Cortex of kidney (tissue), 1 donor: ENCODE results near the gene IFNK.
"Not testable (repeated sequence)": the region's sequence is repeated elsewhere in the genome, so short reads cannot be mapped to it uniquely, and the experiment has no call there.

Source experiments
- DNase-seq: peaks from one replicate; lab custom pipeline; 2025; lab: John Stamatoyannopoulos, UW

Gene IFNK

GRCh38 chr9:27524236-27524635 lies at the start of gene IFNK:
TSS of gene IFNK (plus strand) at chr9:27524290. CDS start at chr9:27524337, 47 bp downstream.
- no peak for DNase-seq

- no peak for DNase-seq
Measured at GRCh38 chr9:27474305-27474704, 49.8 kb upstream of the IFNK start.

- DNase-seq, result no peak
Measured at GRCh38 chr9:27475057-27475595, 49.0 kb upstream of the IFNK start.

GRCh38 chr9:27476870-27477515 lies 47.1 kb upstream of the IFNK start:
- DNase-seq, result no peak

GRCh38 chr9:27478322-27478721 lies 45.8 kb upstream of the IFNK start:
- DNase-seq, result no peak

- DNase-seq, result no peak
Measured at GRCh38 chr9:27482709-27483108, 41.4 kb upstream of the IFNK start.

- no peak for DNase-seq
Measured at GRCh38 chr9:27483576-27483975, 40.5 kb upstream of the IFNK start.

GRCh38 chr9:27485158-27485557 lies 38.9 kb upstream of the IFNK start:
- no peak for DNase-seq

- no peak for DNase-seq
Measured at GRCh38 chr9:27487128-27487640, 36.9 kb upstream of the IFNK start.

- DNase-seq, result no peak
Measured at GRCh38 chr9:27487927-27488326, 36.2 kb upstream of the IFNK start.

GRCh38 chr9:27489087-27489876 lies 34.8 kb upstream of the IFNK start:
- no peak for DNase-seq

- DNase-seq, result no peak
Measured at GRCh38 chr9:27491154-27491553, 32.9 kb upstream of the IFNK start.

- no peak for DNase-seq
Measured at GRCh38 chr9:27495480-27496134, 28.5 kb upstream of the IFNK start.

GRCh38 chr9:27496135-27496504 lies 28.0 kb upstream of the IFNK start:
- no peak for DNase-seq

- DNase-seq, result no peak
Measured at GRCh38 chr9:27497883-27498417, 26.1 kb upstream of the IFNK start.

- no peak for DNase-seq
Measured at GRCh38 chr9:27499451-27499850, 24.6 kb upstream of the IFNK start.

- DNase-seq, result not testable (repeated sequence)
Measured at GRCh38 chr9:27500902-27501301, 23.2 kb upstream of the IFNK start.

- DNase-seq, result no peak
Measured at GRCh38 chr9:27503623-27504022, 20.5 kb upstream of the IFNK start.

GRCh38 chr9:27504259-27504658 lies 19.8 kb upstream of the IFNK start:
- DNase-seq, result no peak

- DNase-seq, result no peak
Measured at GRCh38 chr9:27505744-27506161, 18.3 kb upstream of the IFNK start.

GRCh38 chr9:27506981-27507380 lies 17.1 kb upstream of the IFNK start:
- DNase-seq, result no peak

- no peak for DNase-seq
Measured at GRCh38 chr9:27510780-27511179, 13.3 kb upstream of the IFNK start.
